GM21825 (cell line): Measurements from ENCODE around the gene KIAA0930.
"Not testable (repeated sequence)": the region's sequence is repeated elsewhere in the genome, so short reads cannot be mapped to it uniquely, and the experiment has no call there.

Source experiments
- ATAC-seq: cut with Tn5 transposase; IDR thresholded peaks from one replicate; pipeline ENCODE4 v1.9.1; 2021; ENCODE audit warnings: mild to moderate bottlenecking, moderate library complexity; ENCODE audit not compliant: unreplicated experiment

Gene KIAA0930

DNA sequence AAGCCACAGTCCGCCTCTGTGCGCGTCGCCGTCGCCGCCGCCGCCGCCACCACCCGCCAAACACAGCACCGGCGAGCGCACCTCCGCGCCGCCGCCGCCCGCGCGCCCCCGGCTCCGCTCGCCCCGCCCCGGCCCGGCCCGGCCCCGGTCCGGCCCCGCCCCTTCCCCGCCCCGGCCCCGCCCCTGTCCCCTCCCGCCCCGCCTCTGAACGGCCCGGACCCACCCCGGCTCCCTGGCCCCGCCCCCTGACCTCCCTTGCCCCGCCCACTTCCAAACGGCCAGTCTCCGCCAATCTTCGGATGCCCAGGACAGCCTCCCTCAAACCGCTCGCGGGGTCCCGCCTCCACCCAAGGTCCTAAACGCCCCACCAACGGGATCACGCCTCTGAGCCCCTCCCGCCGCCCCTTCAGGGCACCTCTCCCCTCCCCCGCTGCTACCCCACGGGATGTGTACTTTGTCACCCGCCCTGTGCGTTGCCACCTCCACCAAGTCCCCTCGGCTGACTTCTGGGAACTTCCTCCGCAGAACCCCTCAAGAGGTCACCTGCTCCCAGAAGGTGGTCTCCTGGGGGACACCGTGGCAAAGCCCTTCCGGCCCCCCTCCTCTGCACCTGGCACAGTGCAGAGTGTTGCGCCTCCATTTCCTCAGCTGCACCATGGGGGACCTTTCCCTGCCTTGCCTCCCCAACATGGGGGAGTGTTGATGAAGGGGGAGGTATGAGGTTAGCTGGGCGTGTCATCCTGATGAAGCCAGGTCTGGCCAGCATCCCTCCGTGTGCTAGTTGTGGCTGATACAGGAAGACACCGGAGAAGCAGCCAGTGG, at the start of gene KIAA0930:
Gene KIAA0930 (minus strand): TSS at position 85 of the 822 bp plus-strand sequence. CDS start 191 bp downstream, outside the sequence.
- ATAC-seq: peak; percentile 47

DNA sequence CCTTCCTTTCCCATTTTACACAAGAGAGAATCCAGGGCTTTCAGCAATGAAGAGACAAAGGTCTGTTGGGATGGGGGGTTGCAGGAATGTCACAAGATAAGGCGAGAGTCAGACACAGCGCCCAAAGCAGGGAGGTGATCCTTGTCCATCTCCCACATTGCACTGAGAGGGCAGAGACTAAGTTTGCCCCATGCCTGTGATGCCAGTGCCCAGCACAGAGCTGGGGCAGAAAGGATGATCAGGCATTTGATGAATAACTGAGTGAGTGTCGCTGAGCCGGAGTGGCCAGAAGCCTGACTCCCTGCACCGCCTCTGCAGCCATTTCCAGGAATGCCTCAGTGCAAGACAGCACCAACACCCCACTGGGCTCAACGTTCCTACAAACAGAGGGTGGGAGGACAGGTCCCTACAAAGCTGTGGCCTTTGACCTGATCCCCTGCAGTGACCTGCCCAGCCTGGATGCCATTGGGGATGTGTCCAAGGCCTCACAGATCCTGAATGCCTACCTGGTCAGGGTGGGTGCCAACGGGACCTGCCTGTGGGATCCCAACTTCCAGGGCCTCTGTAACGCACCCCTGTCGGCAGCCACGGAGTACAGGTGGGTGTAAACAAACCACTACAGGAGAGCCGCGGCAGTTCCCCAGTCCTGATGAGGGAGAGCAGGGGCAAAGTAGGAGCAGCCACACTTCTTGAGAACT, 46.3 kb upstream of the KIAA0930 start:
- no peak for ATAC-seq

DNA sequence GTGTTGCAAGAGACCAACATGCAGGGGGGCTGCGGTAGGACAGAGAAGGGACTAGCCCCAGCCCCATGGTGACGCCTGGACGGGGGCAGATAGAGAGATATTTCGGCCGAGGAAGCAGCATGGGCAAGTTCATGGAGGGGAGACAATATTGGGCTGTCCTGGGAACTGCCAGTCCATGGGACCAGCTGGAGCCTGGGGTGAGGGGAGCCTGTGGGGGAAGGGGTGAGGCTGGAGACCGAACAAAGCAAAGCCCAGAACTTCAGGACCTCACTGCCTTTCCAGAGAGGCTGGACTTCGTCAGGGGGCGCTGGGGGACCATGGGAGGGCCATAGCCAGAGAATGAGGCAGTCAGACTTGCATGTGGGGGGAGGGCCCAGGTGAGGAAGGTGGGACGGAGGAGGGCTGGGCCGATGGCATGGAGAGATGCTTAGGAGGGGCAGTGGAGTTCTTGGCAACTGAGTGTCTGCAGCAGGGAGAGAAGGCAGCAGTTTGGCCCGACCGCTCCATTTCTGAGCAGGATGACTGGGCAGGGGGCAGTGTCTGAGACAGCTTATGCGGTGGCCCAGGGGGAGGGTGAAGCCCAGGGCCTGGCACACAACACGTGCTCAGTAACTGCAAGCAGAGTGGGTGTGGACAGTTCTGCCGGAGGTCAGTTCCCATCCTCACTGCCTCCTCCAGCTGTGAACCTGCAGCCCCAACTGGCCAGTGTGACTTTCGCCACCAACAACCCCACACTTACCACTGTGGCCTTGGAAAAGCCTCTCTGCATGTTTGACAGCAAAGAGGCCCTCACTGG, 44.8 kb upstream of the KIAA0930 start:
- no peak for ATAC-seq

DNA sequence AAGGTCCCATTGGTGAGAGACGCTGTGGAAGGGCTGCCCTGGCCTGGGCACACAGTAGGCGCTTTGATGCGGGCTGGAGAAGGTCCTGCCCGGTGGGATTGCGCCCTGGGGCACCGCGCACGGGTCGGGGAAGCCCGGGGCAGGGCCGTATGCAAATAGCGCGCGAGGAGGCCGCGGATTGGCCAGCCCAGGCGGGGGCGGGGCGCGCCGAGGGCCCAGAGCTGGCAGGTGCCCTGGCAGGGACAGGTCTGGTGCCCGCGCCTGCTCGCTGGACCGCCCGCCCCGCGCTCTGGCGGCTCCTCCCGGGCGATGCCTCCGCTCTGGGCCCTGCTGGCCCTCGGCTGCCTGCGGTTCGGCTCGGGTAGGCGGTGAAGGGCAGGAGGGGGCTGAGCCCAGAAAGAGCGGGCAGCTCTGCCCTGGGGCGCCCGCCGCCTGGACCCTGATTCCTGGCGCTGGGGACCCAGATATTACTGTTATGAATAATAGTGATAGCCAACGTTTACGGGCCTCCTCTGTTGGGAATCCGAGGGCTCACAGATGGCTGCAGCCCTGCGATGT, 44.1 kb upstream of the KIAA0930 start, which contains the start of gene UPK3A:
Gene UPK3A (plus strand): TSS at position 245 of the 558 bp plus-strand sequence. CDS start 65 bp downstream, at position 310.
- no peak for ATAC-seq

DNA sequence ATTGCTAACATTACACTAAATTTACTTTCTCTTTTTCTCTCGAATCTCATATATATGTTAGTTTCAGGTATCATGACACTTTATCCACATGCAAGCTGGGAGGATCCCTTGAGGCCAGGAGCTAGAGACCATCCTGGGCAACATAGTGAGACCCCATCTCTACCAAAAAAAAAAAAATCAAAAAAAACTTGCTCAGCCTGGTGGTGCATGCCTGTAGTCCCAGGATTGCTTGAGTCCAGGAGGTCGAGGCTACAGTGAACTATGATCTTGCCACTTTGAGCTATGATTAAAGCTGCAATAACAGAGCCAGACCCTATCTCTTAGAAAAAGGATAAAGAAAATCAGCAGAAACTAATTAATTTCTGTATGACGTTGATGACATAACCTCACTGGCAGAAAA, 40.3 kb upstream of the KIAA0930 start:
- ATAC-seq: no peak

DNA sequence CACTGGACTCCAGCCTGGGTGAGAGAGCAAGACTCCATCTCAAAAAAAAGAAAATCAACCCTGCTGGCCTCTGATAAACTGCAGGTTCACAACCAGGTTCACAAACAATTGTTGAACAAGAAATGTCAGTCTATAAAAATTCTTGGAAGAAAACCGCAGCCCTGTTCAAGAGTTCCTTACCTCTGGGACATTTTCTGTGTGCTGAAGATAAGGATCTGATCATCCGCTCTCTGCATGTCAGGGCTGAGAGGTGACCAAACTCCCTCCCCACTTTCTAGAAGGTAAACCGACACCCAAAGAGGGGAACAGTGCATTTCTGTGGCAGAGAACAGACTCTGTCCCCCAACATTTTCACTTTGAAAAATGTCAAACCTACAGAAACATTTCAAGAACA, 39.9 kb upstream of the KIAA0930 start:
- ATAC-seq: no peak

DNA sequence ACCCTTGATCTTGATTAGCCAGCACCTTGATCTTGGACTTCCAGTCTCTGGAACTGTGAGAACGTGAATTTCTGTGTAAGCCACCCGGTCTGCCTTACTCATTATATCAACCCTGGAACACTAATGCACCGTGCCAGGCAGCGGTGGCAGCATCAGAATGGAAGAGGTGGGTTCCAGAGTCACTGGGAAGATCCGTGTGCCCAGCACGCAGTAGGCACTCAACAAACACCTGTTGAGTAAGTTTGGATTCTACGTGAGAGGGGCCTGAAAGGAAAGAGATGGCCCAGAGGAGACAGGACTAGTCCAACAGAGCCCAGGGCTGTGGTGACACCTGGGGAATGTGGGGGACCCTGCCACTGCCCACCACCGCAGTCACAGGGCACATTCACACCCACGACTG, 37.4 kb upstream of the KIAA0930 start:
- no peak for ATAC-seq

DNA sequence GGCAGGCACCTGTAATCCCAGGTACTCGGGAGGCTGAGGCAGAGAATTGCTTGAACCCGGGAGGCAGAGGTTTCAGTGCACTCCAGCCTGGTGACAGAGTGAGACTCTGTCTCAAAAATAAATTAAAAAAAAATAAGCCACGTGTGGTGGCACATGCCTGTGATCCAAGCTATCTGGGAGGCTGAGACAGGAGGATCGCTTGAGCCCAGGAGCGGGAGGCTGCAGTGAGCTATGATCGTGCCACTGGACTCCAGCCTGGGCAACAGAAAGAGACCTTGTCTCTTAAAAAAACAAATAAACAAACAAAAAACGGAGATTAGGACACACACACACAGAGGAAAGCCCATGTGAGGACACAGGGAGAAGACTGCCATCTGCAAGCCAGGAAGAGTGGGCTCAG, 37.0 kb upstream of the KIAA0930 start:
- not testable (repeated sequence) for ATAC-seq

DNA sequence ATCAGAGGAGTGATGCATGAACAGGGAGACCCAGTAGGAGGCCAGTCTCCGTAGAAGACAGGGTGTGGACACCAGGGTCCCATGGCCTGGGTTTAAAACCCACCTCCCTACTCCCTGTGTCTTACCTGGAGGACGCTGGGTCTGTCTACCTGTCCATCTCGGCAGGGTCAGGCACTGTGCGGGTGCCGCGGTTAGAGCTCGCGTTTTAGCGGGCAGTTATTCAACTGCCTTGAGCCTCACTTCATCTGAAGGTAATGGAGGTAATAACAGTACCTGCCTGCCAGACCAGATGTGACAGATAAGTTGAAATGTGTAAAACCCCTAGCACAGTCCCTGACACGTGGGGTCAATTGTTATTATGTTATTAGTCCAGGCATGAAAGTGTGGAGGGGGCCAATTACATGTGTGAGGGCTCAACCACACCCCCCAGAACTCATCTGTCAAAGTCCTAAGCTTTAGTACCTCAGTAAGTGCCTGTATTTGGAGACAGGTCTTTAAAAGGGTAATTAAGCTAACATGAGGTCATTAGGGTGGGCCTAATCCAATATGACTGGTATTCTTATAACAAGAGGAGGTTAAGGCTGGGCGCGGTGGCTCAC, 35.9 kb upstream of the KIAA0930 start:
- no peak for ATAC-seq

DNA sequence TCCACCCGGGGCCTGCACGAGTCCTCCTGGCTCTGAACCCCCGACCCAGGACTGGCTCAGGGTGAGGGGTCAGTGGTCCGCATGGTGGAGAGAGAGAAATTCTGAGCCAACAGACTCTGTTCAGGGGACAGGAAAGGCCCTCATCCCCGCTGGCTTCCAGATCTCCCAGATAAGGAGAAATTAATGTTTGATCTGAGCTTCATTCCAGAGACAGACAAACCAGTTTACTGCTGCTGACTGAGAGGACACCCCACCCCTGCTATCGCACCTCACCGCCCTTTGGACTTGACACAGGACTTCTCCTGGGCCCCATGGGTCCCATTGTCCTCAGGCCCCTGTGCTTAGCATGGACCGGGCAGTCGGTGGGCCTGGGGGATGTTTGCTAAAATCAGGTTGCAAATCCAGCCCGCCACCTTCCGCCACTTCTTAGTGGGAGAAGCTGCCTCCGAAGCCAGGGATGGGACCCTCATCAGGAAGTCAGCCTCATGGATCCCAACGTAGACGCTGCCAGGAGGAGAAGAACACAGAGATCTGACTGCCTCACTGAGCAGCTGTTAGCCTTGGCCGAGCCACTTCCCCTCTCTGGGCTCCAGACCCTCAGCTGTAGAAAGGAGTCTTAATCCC, 32.9 kb upstream of the KIAA0930 start:
- ATAC-seq: no peak

DNA sequence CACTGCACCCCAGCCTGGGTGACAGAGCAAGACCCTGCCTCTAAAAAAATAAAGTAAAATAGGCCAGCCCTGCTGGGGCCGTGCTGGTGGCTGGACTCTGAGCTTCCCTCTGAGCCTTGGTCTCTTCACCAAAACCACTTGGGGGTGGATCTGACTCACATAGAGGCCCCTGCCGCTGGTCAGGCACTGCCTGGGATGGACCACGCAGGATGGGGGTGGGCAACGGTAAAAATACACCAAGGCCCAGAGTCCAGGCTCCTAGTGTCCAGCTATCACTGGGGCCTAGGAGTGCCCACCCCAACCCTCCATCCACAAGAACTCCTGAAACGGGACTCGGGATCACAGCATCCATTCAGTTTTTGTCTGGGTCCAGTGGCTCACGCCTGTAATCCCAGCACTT, 31.8 kb upstream of the KIAA0930 start:
- ATAC-seq: no peak

DNA sequence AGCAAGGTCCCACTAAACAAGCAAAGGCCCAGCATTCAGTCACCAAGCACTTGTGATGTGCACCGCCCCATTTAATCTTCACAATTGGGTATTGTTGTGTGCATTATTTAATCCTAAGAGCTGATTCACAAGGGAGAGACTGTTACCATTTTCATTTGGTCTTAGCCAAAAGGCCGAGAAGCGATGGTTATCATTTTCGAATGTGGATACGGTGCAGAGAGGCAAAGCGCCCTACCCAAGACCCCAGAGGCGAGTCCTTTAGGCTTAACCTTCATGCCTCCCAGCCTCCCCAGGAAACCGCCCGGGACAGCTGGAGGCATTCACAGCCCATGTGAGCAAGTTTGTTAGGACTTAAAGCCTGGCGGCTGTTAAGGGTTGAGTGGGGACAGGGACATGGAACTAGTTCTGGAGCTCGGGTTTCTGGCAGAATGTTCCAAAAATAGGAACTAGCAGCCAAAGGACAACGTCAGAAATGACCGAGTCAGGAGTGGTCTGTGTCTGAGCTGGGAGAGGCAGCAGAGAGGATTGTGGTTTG, 31.0 kb upstream of the KIAA0930 start:
- no peak for ATAC-seq

DNA sequence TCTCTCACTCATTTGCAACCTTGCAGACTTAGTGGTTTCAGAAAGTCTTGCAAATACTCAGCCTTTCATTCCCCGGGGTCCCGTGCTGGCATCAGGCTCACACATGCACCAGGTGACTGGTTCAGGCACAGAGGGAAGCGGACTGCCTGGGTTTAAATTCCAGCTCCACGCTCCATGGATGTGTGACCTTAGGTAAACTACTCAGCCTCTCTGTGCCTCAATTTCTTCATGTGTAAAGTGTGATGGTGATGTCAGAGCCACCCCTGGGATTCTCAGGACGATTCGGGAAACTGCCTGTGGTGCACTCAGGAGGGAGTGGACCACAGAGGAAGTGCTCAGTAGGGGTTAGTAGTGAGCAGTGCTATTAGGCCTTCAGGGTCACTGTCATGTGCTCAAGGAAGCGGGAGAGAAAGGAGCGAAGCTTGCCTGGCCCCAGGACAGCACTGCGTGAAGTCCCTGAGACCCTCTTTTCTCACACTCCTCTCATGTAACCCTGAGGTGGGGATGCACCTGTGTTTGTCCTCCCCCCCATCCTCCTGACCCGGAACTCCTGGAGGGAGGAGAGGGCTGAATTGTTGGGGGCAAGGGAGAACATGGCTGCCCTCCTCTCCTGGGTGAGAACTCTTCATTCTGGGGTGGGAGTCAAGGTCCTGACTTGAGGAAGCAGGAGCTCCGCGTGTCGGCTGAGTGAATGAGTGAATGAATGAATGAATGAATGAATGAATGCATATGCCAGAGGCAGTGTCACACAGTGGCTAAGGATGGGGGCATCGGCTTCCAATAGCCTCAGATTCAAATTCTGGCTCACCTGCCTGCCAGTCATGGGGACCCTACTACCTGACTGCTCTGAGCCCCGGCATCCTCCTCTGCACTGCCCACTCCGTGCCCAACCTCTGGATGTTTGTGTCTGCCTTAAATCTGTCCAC, 29.7 kb upstream of the KIAA0930 start:
- no peak for ATAC-seq

DNA sequence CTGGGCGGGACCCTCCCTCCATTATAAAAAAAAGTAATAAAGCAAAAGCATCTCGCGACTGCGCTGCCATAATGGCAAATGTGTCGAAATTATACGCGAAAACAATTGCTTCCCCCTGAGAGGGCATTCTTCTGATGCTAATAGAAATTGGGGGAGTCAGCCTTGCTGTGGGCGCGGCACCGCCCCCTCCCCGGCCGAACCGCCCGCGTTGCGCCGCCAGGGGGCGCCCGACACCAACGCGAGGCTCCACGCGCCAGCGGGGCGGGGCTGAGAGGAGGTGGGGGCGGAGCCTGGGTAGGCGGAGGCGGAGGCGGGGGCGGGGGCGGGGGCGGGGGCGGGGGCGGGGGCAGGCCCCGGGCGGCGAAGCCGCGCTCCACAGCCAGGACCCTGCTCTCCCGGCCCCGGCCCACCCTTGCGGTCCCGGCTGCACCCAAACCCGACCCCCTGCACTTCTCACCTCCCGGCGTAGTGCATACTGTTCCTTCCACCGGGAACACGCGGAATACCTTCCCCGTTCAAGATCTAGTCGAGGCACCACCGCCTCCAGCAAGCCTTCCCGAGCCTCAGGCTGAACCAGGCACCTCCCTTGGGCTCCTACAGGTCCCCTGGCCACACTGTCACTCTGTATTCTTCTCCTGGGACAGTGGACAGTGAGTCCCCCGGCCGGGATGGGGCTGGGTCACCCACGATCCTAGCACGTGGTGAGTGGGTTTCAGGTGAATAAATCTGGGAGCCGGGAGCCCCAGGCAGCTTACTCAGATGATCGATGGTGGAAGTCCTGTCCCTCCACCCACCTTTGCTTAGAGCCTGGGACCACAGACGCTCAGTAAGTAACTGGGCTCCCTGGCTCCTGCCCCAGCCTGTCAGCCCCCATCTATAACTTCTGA, 28.5 kb upstream of the KIAA0930 start:
- ATAC-seq: no peak

DNA sequence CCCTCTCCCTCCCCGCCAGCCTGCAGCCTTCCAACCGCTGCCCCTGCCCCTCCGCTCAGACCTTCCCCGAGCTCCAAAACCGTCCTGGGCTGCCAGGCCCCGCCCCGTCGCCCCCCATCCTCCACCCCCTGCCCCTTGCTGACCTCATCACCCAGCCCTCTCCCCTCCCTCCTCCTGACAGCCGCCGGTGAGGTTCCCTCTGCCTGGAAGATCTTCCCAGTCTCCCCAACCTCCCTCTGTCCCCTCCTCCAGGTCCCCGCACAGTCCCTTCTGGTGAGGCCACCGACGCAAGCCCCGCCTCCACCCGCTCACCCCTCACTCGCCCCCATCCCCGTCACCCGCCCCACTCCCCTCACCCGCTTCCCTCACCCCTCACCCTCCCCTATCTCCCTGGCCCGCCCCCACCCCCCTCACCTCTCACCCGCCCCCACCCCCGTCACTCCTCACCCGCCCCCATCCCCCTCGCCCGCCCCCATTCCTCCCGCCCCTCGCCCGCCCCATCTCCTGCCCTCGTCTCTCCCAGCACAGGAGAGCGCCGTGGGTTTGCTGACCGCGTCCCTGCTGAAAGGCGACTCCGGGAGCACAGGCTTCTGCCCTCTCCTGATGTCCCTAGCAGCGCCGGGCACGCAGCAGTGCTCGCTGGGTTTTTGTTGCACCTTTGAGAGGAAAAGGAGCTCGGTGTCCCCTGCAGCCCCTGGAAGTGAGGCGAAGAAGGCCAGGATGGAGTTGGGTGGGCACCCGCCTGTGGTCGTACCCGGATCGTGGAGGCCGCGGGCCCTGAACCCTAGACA, 27.7 kb upstream of the KIAA0930 start:
- ATAC-seq: no peak

DNA sequence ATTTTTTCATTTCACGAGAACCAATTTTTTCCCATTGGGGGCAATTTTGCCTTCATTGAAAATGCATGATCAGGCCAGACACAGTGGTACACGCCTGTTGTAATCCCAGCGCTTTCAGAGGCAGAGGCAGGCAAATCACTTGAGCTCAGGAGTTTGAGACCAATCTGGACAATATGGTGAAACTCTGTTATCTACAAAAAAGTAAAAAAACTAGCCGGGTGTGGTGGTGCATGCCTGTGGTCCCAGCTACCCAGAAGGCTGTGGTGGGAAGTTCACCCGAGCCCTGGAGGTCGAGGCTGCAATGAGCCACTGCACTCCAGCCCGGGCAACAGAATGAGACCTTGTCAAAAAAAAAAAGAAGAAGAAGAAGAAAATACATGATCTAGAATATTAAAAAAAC, 24.8 kb upstream of the KIAA0930 start:
- ATAC-seq: no peak
